ENCODE results near the gene PLRG1.
A peak's percentile ranks its signal among the peaks of the same experiment; 100 is the strongest.

PLRG1 gene

DNA sequence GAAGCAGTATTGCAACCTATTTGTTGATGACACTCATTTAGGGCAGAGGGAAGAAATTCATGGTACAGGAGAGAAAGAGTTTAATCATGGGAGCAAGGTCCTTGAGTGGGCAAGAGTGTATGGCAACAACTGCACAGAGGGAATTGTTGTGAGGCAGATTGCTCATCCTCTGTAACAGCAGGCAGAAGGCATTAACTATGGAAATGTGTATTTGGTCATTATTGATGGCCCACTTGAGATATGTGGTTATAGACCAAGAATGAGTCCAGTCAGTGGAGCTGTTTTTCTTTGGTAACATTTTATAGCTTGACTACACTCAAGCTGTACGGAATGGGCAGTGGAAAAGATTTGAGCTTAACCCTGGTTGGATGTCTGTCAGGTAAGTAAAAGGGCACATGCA is 15.9 kb downstream of the PLRG1 start:
- ChIA-PET POLR2A (no interaction called here), CTCF (interaction anchor here (0.6 kb wide), 1 partner anchor 128 kb away, joined by 3 read pairs; no protein-coding TSS in a partner anchor)
- no peaks in the 10 kb centered on the region for H3K9me3 ChIP-seq (ENCODE audit: control insufficient read depth, insufficient read depth, low read depth, low read length)
- H3K4me1 ChIP-seq (ENCODE audit: control insufficient read depth, insufficient read depth, low read length) = no peaks in the 10 kb centered on the region
- no peak overlapping the region for H3K27ac ChIP-seq (ENCODE audit: extremely low read depth, low read depth, low read length)
- no peak for TF ChIP-seq ZNF610 (tag by site-specific recombination; IDR thresholded peaks at IDR 0.05; ENCODE audit: borderline replicate concordance)
- TF ChIP-seq FEZF1 (tag by site-specific recombination; IDR thresholded peaks at IDR 0.05) = 0 out of 2 replicates have a peak, but pooled peaks have one; percentile 14
- H3K36me3 ChIP-seq (ENCODE audit: control insufficient read depth in 2 of 2, insufficient read depth in 1 of 2, low read length in 2 of 2) = peaks cover 7 to 31% of the 10 kb centered on the region in 2 experiments; a peak in 2 of 3 replicates
- no peak overlapping the region for H3K4me3 ChIP-seq (ENCODE audit: low read depth, low read length)

- TF ChIP-seq ZNF560 (tag by site-specific recombination; IDR thresholded peaks at IDR 0.05; ENCODE audit: borderline replicate concordance) = no peak
- no peak for TF ChIP-seq GLIS1 (tag by site-specific recombination; IDR thresholded peaks at IDR 0.05)
- TF ChIP-seq, protein P1, sequence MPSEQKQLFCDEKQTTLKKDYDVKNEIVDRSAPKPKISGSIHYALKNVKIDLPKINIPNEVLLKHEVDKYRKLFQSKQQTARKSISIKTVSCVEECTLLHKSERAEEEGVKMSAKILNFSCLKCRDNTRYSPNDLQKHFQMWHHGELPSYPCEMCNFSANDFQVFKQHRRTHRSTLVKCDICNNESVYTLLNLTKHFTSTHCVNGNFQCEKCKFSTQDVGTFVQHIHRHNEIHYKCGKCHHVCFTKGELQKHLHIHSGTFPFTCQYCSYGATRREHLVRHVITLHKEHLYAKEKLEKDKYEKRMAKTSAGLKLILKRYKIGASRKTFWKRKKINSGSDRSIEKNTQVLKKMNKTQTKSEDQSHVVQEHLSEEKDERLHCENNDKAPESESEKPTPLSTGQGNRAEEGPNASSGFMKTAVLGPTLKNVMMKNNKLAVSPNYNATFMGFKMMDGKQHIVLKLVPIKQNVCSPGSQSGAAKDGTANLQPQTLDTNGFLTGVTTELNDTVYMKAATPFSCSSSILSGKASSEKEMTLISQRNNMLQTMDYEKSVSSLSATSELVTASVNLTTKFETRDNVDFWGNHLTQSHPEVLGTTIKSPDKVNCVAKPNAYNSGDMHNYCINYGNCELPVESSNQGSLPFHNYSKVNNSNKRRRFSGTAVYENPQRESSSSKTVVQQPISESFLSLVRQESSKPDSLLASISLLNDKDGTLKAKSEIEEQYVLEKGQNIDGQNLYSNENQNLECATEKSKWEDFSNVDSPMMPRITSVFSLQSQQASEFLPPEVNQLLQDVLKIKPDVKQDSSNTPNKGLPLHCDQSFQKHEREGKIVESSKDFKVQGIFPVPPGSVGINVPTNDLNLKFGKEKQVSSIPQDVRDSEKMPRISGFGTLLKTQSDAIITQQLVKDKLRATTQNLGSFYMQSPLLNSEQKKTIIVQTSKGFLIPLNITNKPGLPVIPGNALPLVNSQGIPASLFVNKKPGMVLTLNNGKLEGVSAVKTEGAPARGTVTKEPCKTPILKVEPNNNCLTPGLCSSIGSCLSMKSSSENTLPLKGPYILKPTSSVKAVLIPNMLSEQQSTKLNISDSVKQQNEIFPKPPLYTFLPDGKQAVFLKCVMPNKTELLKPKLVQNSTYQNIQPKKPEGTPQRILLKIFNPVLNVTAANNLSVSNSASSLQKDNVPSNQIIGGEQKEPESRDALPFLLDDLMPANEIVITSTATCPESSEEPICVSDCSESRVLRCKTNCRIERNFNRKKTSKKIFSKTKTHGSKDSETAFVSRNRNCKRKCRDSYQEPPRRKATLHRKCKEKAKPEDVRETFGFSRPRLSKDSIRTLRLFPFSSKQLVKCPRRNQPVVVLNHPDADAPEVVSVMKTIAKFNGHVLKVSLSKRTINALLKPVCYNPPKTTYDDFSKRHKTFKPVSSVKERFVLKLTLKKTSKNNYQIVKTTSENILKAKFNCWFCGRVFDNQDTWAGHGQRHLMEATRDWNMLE (tag by site-specific recombination; conservative IDR thresholded peaks at IDR 0.05; ENCODE audit: low read depth) = no peak
- no peak for TF ChIP-seq SALL2 (tag by site-specific recombination; IDR thresholded peaks at IDR 0.05; ENCODE audit: borderline replicate concordance)
- TF ChIP-seq ZNF169 (tag by site-specific recombination; IDR thresholded peaks at IDR 0.05) = no peak
- TF ChIP-seq ZNF488 (tag by site-specific recombination; IDR thresholded peaks at IDR 0.05) = no peak
- TF ChIP-seq ZNF747 (tag by site-specific recombination; IDR thresholded peaks at IDR 0.05) = no peak
- TF ChIP-seq ZNF707 (tag by site-specific recombination; IDR thresholded peaks at IDR 0.05) = no peak
- no peak for TF ChIP-seq ZNF561 (tag by site-specific recombination; IDR thresholded peaks at IDR 0.05; ENCODE audit: borderline replicate concordance)
- ChIA-PET POLR2A (no interaction called here), CTCF (interaction anchor here (0.6 to 1.6 kb wide), 4 partner anchors 9 to 93 kb away, joined by 3 to 5 read pairs (median 4); no protein-coding TSS in a partner anchor)
- H3K9me3 ChIP-seq (ENCODE audit: control insufficient read depth, insufficient read depth, low read depth, low read length) = no peaks in the 10 kb centered on the region
- H3K27ac ChIP-seq (ENCODE audit: extremely low read depth, low read depth, low read length) = no peak overlapping the region
- no peaks in the 10 kb centered on the region for H3K4me1 ChIP-seq (ENCODE audit: control insufficient read depth, insufficient read depth, low read length)
- no peaks in the 10 kb centered on the region for H3K36me3 ChIP-seq (ENCODE audit: control insufficient read depth in 2 of 2, insufficient read depth in 1 of 2, low read length in 2 of 2)
- H3K4me3 ChIP-seq (ENCODE audit: low read depth, low read length) = no peak overlapping the region
Observed at GRCh38 chr4:154529728-154530519, 20.3 kb downstream of the PLRG1 start.

GRCh38 chr4:154528869-154529268 is 21.3 kb downstream of the PLRG1 start:
- Histone ChIP-seq H3K4me1 (ENCODE audit: control insufficient read depth, insufficient read depth, low read length) (no peaks in the 10 kb centered on the region), H3K36me3 (ENCODE audit: control insufficient read depth in 2 of 2, insufficient read depth in 1 of 2, low read length in 2 of 2) (no peaks in the 10 kb centered on the region), H3K4me3 (ENCODE audit: low read depth, low read length) (no peak overlapping the region), H3K9me3 (ENCODE audit: control insufficient read depth, insufficient read depth, low read depth, low read length) (no peaks in the 10 kb centered on the region), H3K27ac (ENCODE audit: extremely low read depth, low read depth, low read length) (no peak overlapping the region)
- POLR2A ChIA-PET = no interaction called here
- CTCF ChIA-PET = interaction anchor here (0.8 kb wide), 1 partner anchor 22 kb away, joined by 3 read pairs; no protein-coding TSS in a partner anchor
- TF ChIP-seq ZNF133 (tag by site-specific recombination; IDR thresholded peaks at IDR 0.05) (no peak), PRDM1 (tag by site-specific recombination; IDR thresholded peaks at IDR 0.05) (0 out of 2 replicates have a peak, but pooled peaks have one; percentile 13), GLI2 (tag by site-specific recombination; IDR thresholded peaks at IDR 0.05; ENCODE audit: borderline replicate concordance, low read depth) (no peak)
